Stromal cell of bone marrow (primary cell): Measurements from ENCODE around the gene UGT2B15.
"Not testable (repeated sequence)": the region's sequence is repeated elsewhere in the genome, so short reads cannot be mapped to it uniquely, and the experiment has no call there.

Experiments used
- DNase-seq: peaks from one replicate; pipeline ENCODE4 v3.0.0-alpha.2; 2012; ENCODE audit warnings: low read depth

UGT2B15 gene

GRCh38 chr4:68670479-68670939, at the start of gene UGT2B15:
TSS of gene UGT2B15 (minus strand) at chr4:68670652. CDS start at chr4:68670618, 34 bp downstream.
- DNase-seq, result not testable (repeated sequence)

GRCh38 chr4:68719075-68719473, 48.6 kb upstream of the UGT2B15 start:
- no peak for DNase-seq

GRCh38 chr4:68718447-68719074, 48.1 kb upstream of the UGT2B15 start:
- no peak for DNase-seq

- DNase-seq, result no peak
These were observed 47.5 kb upstream of the UGT2B15 start for GRCh38 chr4:68717999-68718398.

- no peak for DNase-seq
These were observed 43.9 kb upstream of the UGT2B15 start for GRCh38 chr4:68714400-68714799.

GRCh38 chr4:68712207-68712606, 41.8 kb upstream of the UGT2B15 start:
- no peak for DNase-seq

- no peak for DNase-seq
These were observed 38.1 kb upstream of the UGT2B15 start for GRCh38 chr4:68708566-68708965.

GRCh38 chr4:68703168-68703567, 32.7 kb upstream of the UGT2B15 start:
- not testable (repeated sequence) for DNase-seq

GRCh38 chr4:68700152-68700551, 29.7 kb upstream of the UGT2B15 start:
- no peak for DNase-seq

GRCh38 chr4:68693325-68694075, 23.0 kb upstream of the UGT2B15 start:
- DNase-seq, result no peak

- no peak for DNase-seq
These were observed 20.7 kb upstream of the UGT2B15 start for GRCh38 chr4:68691186-68691585.

GRCh38 chr4:68683034-68683433, 12.6 kb upstream of the UGT2B15 start:
- no peak for DNase-seq

- not testable (repeated sequence) for DNase-seq
These were observed 10.8 kb upstream of the UGT2B15 start for GRCh38 chr4:68681298-68681697.

- DNase-seq, result no peak
These were observed 2.7 kb upstream of the UGT2B15 start for GRCh38 chr4:68673143-68673542.

- DNase-seq, result not testable (repeated sequence)
These were observed 765 bp upstream of the UGT2B15 start for GRCh38 chr4:68671217-68671616.

GRCh38 chr4:68668537-68669163, 1.8 kb downstream of the UGT2B15 start:
- DNase-seq, result not testable (repeated sequence)

- DNase-seq, result not testable (repeated sequence)
These were observed 2.9 kb downstream of the UGT2B15 start for GRCh38 chr4:68667551-68667950.

GRCh38 chr4:68664721-68665120, 5.7 kb downstream of the UGT2B15 start:
- DNase-seq, result not testable (repeated sequence)

GRCh38 chr4:68662836-68663574, 7.4 kb downstream of the UGT2B15 start:
- not testable (repeated sequence) for DNase-seq

- no peak for DNase-seq
These were observed 11.8 kb downstream of the UGT2B15 start for GRCh38 chr4:68658672-68659071.

GRCh38 chr4:68657022-68657594, 13.3 kb downstream of the UGT2B15 start:
- not testable (repeated sequence) for DNase-seq

GRCh38 chr4:68656445-68656973, 13.9 kb downstream of the UGT2B15 start:
- not testable (repeated sequence) for DNase-seq
